Measurements from ENCODE around the gene CCL13.

Gene CCL13

GRCh38 chr17:34386697-34387550 lies 30.6 kb downstream of the CCL13 start:
- no peak for DNase-seq

GRCh38 chr17:34387566-34387965 lies 31.3 kb downstream of the CCL13 start:
- no peak for DNase-seq

DNA sequence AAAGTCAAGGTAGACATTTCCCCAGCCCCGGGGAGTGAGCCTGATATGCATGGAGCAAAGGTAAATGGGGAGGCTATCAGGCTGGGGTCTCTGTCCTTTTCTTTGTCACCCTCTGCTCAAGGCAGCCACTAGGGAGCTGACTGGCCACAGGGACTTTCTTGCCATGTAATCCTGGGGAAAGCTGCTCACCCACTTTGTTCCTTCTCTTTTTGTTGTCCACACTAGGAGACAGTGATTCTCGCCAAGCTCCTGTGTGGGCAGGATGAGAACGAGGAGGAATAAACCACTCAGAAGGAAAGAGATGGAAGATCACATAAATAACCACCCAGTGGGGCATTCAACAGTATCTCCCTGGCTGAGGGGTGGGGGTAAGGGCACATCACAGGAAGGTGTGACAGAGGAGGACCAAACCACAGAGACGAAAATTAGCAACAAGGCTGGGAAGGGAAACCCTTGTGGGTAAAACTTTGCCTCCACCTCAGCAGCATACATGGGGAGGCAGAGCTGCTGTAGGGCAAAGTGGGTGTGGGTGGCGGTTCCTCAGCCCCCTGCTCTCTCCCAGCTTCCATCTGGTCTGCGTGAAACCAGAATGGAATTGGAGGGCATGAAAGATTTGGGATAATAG lies 33.0 kb downstream of the CCL13 start:
- no peak for DNase-seq

DNA sequence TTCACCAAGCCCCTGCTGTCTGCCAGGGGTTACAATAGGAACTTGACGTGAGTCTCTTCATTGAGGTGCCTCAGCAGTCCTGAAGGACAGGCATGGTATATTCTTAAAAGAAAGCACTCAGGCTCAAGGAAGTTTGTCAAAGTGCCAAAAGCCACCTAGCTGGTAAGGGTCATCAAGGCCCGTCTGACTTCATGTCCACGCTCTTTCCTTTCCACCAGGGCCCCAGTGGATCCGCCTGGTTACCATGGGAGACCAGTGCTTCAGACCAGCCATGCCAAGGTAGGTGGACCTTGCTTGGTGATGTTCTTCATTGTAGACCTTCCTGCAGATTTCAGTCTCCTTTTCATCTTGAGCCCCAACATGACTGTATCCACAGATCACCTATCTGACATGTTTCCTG lies 34.4 kb downstream of the CCL13 start:
- no peak for DNase-seq

- DNase-seq = no peak
These were observed 35.0 kb downstream of the CCL13 start for GRCh38 chr17:34391241-34391640.

- no peak for DNase-seq
These were observed 37.1 kb downstream of the CCL13 start for GRCh38 chr17:34393401-34393800.

DNA sequence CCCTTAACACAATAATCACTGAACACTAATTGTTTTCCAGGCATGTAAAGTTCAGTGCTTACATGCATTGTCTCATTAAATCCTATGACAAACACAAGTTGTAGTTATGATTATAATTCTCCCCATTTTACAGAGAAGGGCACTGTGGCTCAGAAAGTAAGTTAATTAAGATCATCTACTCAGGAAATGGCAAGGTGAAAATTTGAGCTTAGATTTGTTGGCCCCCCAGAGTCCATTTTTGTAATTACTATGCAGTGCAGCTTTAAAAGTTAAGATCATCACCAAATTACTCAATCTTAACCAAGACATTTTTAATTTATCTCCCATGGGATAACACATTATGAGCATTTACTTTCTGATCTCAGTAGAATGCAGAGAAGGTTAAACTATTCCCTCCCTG lies 41.0 kb downstream of the CCL13 start:
- no peak for DNase-seq

DNA sequence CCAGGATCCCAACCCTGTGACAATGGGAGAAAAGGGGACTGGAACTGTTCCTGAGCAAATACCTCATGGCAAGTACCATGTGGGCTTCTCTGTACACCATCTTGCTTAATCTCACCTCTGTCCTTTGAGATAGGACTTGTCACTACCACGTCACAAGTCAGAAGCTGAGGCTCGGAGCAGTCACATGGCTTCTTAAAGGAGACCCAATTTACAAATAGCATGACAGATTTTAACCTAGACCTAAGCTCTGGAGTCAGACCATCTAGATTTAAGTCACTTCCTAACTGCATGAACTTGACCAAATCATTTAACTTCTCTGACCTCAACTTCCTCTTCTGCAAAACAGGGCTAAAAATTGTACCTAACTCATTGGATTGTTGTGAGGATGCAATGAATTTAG lies 42.7 kb downstream of the CCL13 start:
- no peak for DNase-seq

GRCh38 chr17:34399725-34400124 lies 43.4 kb downstream of the CCL13 start:
- no peak for DNase-seq

DNA sequence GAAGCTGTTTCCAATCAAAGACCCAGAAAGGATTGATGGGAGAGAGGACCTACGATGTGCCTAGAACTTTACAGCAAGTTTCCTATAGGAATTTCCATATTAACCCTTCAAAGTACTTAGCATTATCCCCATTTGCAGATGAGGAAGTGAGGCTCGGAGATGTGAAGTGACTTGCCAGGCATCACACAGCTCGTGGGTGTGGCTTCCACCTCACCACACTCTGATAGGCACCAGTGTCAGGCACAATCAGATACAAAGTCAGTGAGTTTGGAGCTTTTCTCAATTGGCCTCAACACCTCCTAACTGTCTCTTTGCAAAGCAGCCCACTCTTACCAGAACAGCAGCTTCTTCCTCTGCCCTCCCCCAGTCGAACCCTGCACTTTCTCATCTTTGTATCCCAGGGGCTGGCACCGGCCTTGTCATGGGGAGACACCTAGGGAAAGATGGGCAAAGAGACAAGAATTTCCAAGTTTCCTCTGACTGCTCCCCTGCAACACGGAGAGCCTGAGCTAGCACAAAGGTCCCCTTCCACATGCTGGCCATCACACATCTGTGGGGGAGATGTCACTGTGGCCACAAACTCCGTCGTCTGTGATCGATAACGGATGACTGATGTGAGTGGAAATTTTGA lies 44.1 kb downstream of the CCL13 start:
- DNase-seq = no peak

- no peak for DNase-seq
These were observed 44.9 kb downstream of the CCL13 start for GRCh38 chr17:34401165-34401564.

- DNase-seq = no peak
These were observed 46.7 kb downstream of the CCL13 start for GRCh38 chr17:34403006-34403405.

- DNase-seq = no peak
These were observed 49.9 kb downstream of the CCL13 start for GRCh38 chr17:34406226-34406625.
